NT2/D1 (cell line): ENCODE results near the gene HES6.

Experiments
- SUZ12 ChIP-seq: IDR thresholded peaks from 2 replicates; pipeline ENCODE4 v1.6.1; 2011; ENCODE audit not compliant: insufficient read length, insufficient read depth; ENCODE audit errors: extremely low read depth
- YY1 ChIP-seq: IDR thresholded peaks from 2 replicates; pipeline ENCODE4 v1.6.1; 2011; ENCODE audit not compliant: insufficient read length, insufficient read depth

GRCh38 chr2:238207006-238207405 is 32.8 kb downstream of the HES6 start:
- TF ChIP-seq YY1 (no peak), SUZ12 (no peak)
